ENCODE data around the gene DMBX1. TPM values are rescaled to one million over a fixed set of nuclear protein-coding genes. Genes with fewer than 3 reads are reported as not detected.

The DMBX1 gene
- total RNA-seq, 1 donor from 2014 or later = not detected

GRCh38 chr1:46506470-46507219 is 17.0 kb downstream of the DMBX1 start:
- no peak for DNase-seq

GRCh38 chr1:46508757-46509156 is 19.1 kb downstream of the DMBX1 start:
- DNase-seq = no peak

GRCh38 chr1:46510341-46510997 is 20.8 kb downstream of the DMBX1 start:
- no peak for DNase-seq

- no peak for DNase-seq
Measured at GRCh38 chr1:46510998-46511365, 21.3 kb downstream of the DMBX1 start.

- no peak for DNase-seq
Measured at GRCh38 chr1:46512135-46512791, 22.6 kb downstream of the DMBX1 start.

GRCh38 chr1:46512792-46513190 is 23.2 kb downstream of the DMBX1 start:
- DNase-seq = no peak

- no peak for DNase-seq
Measured at GRCh38 chr1:46513536-46513935, 23.9 kb downstream of the DMBX1 start.

GRCh38 chr1:46515576-46515975 is 25.9 kb downstream of the DMBX1 start:
- no peak for DNase-seq

- DNase-seq = no peak
Measured at GRCh38 chr1:46516200-46516950, 26.7 kb downstream of the DMBX1 start.

GRCh38 chr1:46517010-46517600 is 27.5 kb downstream of the DMBX1 start:
- peak; percentile 48 for DNase-seq

GRCh38 chr1:46517932-46518498 is 28.4 kb downstream of the DMBX1 start:
- DNase-seq = no peak

GRCh38 chr1:46519209-46519608 is 29.6 kb downstream of the DMBX1 start:
- DNase-seq = no peak

- peak; percentile 21 for DNase-seq
Measured at GRCh38 chr1:46520063-46520911, 30.7 kb downstream of the DMBX1 start.

GRCh38 chr1:46521414-46521813 is 31.8 kb downstream of the DMBX1 start:
- DNase-seq = no peak

GRCh38 chr1:46522184-46522968 is 32.7 kb downstream of the DMBX1 start:
- DNase-seq = no peak

- no peak for DNase-seq
Measured at GRCh38 chr1:46522969-46523320, 33.3 kb downstream of the DMBX1 start.

GRCh38 chr1:46523496-46524353 is 34.1 kb downstream of the DMBX1 start:
- no peak for DNase-seq

- DNase-seq = no peak
Measured at GRCh38 chr1:46524843-46525242, 35.2 kb downstream of the DMBX1 start.
